GM23338 (cell line): ENCODE data around the gene TENT5C. TPM values are rescaled to one million over a fixed set of nuclear protein-coding genes. Genes with fewer than 3 reads are reported as not detected.

Source experiments
- ATAC-seq: fragments of 200-7000 bp; cut with Tn5 transposase; 3 replicates; pipeline ENCODE4 v1.9.1; 2020
- DNase-seq: peaks from one replicate; pipeline ENCODE4 v3.0.0-alpha.2; 2015; ENCODE audit warnings: low spot score
- H2AFZ ChIP-seq: fragments of 200-600 bp; sonication (generic); 2 replicates; pipeline ENCODE4 v1.8.0; 2016; ENCODE audit warnings: antibody characterized with exemption, mild to moderate bottlenecking, moderate library complexity
- H3F3A ChIP-seq: fragments of 200-600 bp; sonication (generic); replicated peaks from 2 replicates; pipeline ENCODE4 v1.8.0; 2017; ENCODE audit warnings: antibody characterized with exemption, mixed run types, low read depth
- H3K27ac ChIP-seq: fragments of 200-600 bp; sonication (generic); 2 replicates; pipeline ENCODE4 v1.6.1; 2016; ENCODE audit warnings: low read depth
- H3K27me3 ChIP-seq: fragments of 200-600 bp; sonication (generic); 2 replicates; pipeline ENCODE4 v1.8.0; 2016; ENCODE audit warnings: mild to moderate bottlenecking, mixed run types, moderate library complexity; ENCODE audit not compliant: insufficient read depth
- H3K36me3 ChIP-seq: fragments of 200-600 bp; sonication (generic); 2 replicates; pipeline ENCODE4 v1.8.0; 2016; ENCODE audit warnings: mild to moderate bottlenecking; ENCODE audit not compliant: insufficient read depth
- H3K4me1 ChIP-seq: fragments of 200-600 bp; sonication (generic); 2 replicates; pipeline ENCODE4 v1.8.0; 2016; ENCODE audit warnings: mild to moderate bottlenecking, moderate library complexity; ENCODE audit not compliant: insufficient read depth
- H3K4me2 ChIP-seq: fragments of 200-600 bp; sonication (generic); 2 replicates; pipeline ENCODE4 v1.7.1; 2017; ENCODE audit warnings: mixed run types
- H3K4me3 ChIP-seq: fragments of 200-600 bp; sonication (generic); 2 replicates; pipeline ENCODE4 v1.6.1; 2016; ENCODE audit warnings: mixed run types
- H3K79me2 ChIP-seq: fragments of 200-600 bp; sonication (generic); replicated peaks from 2 replicates; pipeline ENCODE4 v1.8.0; 2017; ENCODE audit warnings: mild to moderate bottlenecking; ENCODE audit not compliant: insufficient read depth
- H3K9me2 ChIP-seq: fragments of 200-600 bp; sonication (generic); 2 replicates; pipeline ENCODE4 v1.8.0; 2017; ENCODE audit not compliant: insufficient read depth
- H4K20me1 ChIP-seq: fragments of 200-600 bp; sonication (generic); replicated peaks from 2 replicates; pipeline ENCODE4 v1.8.0; 2017; ENCODE audit warnings: mild to moderate bottlenecking; ENCODE audit not compliant: insufficient read depth
- H3K27ac Mint-ChIP-seq: 2 replicates; pipeline ENCODE4 v1.8.0; 2020; ENCODE audit warnings: inconsistent platforms, mild to moderate bottlenecking, moderate library complexity, mixed read lengths
- H3K27me3 Mint-ChIP-seq: 3 replicates; pipeline ENCODE4 v1.8.0; 2022; ENCODE audit warnings: low read depth, mild to moderate bottlenecking, moderate library complexity, mixed read lengths, inconsistent platforms; ENCODE audit not compliant: insufficient read depth, poor library complexity
- H3K36me3 Mint-ChIP-seq: 3 replicates; pipeline ENCODE4 v1.8.0; 2021; ENCODE audit warnings: low read depth, mild to moderate bottlenecking, inconsistent platforms, moderate library complexity, mixed read lengths
- H3K4me1 Mint-ChIP-seq: 3 replicates; pipeline ENCODE4 v1.8.0; 2020; ENCODE audit warnings: mild to moderate bottlenecking, inconsistent platforms, mixed read lengths
- H3K4me3 Mint-ChIP-seq: 3 replicates; pipeline ENCODE4 v1.8.0; 2021; ENCODE audit warnings: moderate library complexity, mild to moderate bottlenecking, inconsistent platforms, mixed read lengths
- H3K9me3 Mint-ChIP-seq: 3 replicates; pipeline ENCODE4 v1.8.0; 2020; ENCODE audit warnings: moderate library complexity, mild to moderate bottlenecking, inconsistent platforms, mixed read lengths
- CREB1 ChIP-seq: fragments of 250-450 bp; sonication (Bioruptor Pico); IDR thresholded peaks from 2 replicates; pipeline ENCODE4 v1.5.0; 2020; ENCODE audit warnings: low read depth, mild to moderate bottlenecking, moderate library complexity
- EZH2 ChIP-seq: fragments of 200-600 bp; sonication (generic); IDR thresholded peaks from one replicate; pipeline ENCODE4 v1.8.0; 2017; ENCODE audit warnings: antibody characterized with exemption, mild to moderate bottlenecking, low read depth; ENCODE audit not compliant: unreplicated experiment
- EZH2phosphoT487 ChIP-seq: fragments of 200-600 bp; sonication (generic); IDR thresholded peaks from one replicate; pipeline ENCODE4 v1.8.1; 2018; ENCODE audit warnings: antibody characterized with exemption; ENCODE audit not compliant: unreplicated experiment
- JUNB ChIP-seq: IDR thresholded peaks from one replicate; pipeline ENCODE4 v1.6.1; 2016; ENCODE audit warnings: antibody characterized with exemption; ENCODE audit not compliant: unreplicated experiment
- NANOG ChIP-seq: IDR thresholded peaks from 2 replicates; pipeline ENCODE4 v1.6.1; 2016; ENCODE audit warnings: antibody characterized with exemption, borderline replicate concordance
- POLR2AphosphoS5 ChIP-seq: IDR thresholded peaks from 2 replicates; pipeline ENCODE4 v1.6.1; 2016; ENCODE audit warnings: antibody characterized with exemption, low read depth
- REST ChIP-seq: IDR thresholded peaks from one replicate; pipeline ENCODE4 v1.6.1; 2018; ENCODE audit warnings: antibody characterized with exemption; ENCODE audit not compliant: unreplicated experiment
- STAT1 ChIP-seq: IDR thresholded peaks from one replicate; pipeline ENCODE4 v1.6.1; 2016; ENCODE audit warnings: antibody characterized with exemption; ENCODE audit not compliant: unreplicated experiment
- ZNF114 ChIP-seq: fragments of 250-450 bp; sonication (Bioruptor Pico); IDR thresholded peaks from 2 replicates; pipeline ENCODE4 v1.5.0; 2020; ENCODE audit warnings: mild to moderate bottlenecking, moderate library complexity
- ZNF331 ChIP-seq: fragments of 250-450 bp; sonication (Bioruptor Pico); IDR thresholded peaks from 2 replicates; pipeline ENCODE4 v1.5.0; 2020; ENCODE audit warnings: low read depth, mild to moderate bottlenecking, moderate library complexity
- ZNF462 ChIP-seq: fragments of 250-450 bp; sonication (Bioruptor Pico); IDR thresholded peaks from 2 replicates; pipeline ENCODE4 v1.5.0; 2020; ENCODE audit warnings: mild to moderate bottlenecking, moderate library complexity
- polyA plus RNA-seq: library from polyadenylated mRNA; unstranded; fragments of >200 nt; fragmentation: Nextera tagmentation; extraction: Ambion mirVana; gene quantifications from 2 replicates; pipeline ENCODE4 v1.2.1, GENCODE V29; 2016
- total RNA-seq: library from RNA; depleted of rRNA; stranded (reverse); fragments of >200 nt; shearing (Covaris generic); gene quantifications from 2 replicates; pipeline ENCODE4 v1.2.3, GENCODE V29; 2014
- TF ChIP-seq, protein P1 (sequence below): IDR thresholded peaks from 2 replicates; pipeline ENCODE4 v1.6.1; 2016; ENCODE audit warnings: antibody characterized with exemption
- TF ChIP-seq, protein P2 (sequence below), 2 experiments: fragments of 200-600 bp in 1 of 2; sonication (generic) in 1 of 2; conservative IDR thresholded peaks; 2 replicates each; pipeline versions ENCODE4 v1.5.1 to v1.6.1; 2016 to 2017; ENCODE audit warnings: antibody characterized with exemption in 2 of 2, low read depth in 2 of 2, mild to moderate bottlenecking in 2 of 2, moderate library complexity in 1 of 2

TENT5C gene
- total and polyA plus RNA-seq, 2 experiments from 2014 or later: 0.23 to 0.80 TPM

GRCh38 chr1:117653732-117654492 lies 48.1 kb downstream of the TENT5C start:
- Histone ChIP-seq H3K4me3 (no peak overlapping the region), H3K27me3 (no peaks in the 10 kb centered on the region), H4K20me1 (no peaks in the 10 kb centered on the region), H3F3A (no peaks in the 10 kb centered on the region), H3K4me2 (no peak overlapping the region), H3K36me3 (no peaks in the 10 kb centered on the region), H3K9me2 (0 out of 2 replicates have a peak, but pooled peaks cover 12% of the 10 kb centered on the region), H2AFZ (no peak overlapping the region), H3K27ac (no peak overlapping the region), H3K79me2 (no peaks in the 10 kb centered on the region), H3K4me1 (peaks cover 4% of the 10 kb centered on the region; the same call in 1 of the 2 replicates)
- Mint-ChIP-seq H3K9me3 (peaks cover 3% of the 10 kb centered on the region; the same call in 2 of the 3 replicates), H3K27ac (no peak overlapping the region), H3K4me1 (peaks cover 26% of the 10 kb centered on the region), H3K36me3 (no peaks in the 10 kb centered on the region), H3K27me3 (peaks cover 11% of the 10 kb centered on the region), H3K4me3 (no peak overlapping the region)
- no peak for DNase-seq
- ATAC-seq: no peak
- TF ChIP-seq, protein P1, sequence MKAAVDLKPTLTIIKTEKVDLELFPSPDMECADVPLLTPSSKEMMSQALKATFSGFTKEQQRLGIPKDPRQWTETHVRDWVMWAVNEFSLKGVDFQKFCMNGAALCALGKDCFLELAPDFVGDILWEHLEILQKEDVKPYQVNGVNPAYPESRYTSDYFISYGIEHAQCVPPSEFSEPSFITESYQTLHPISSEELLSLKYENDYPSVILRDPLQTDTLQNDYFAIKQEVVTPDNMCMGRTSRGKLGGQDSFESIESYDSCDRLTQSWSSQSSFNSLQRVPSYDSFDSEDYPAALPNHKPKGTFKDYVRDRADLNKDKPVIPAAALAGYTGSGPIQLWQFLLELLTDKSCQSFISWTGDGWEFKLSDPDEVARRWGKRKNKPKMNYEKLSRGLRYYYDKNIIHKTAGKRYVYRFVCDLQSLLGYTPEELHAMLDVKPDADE: no peak
- TF ChIP-seq JUNB: no peak
- TF ChIP-seq REST: no peak
- no peak for TF ChIP-seq POLR2AphosphoS5
- no peak for TF ChIP-seq CREB1
- no peak for TF ChIP-seq EZH2phosphoT487
- no peak for TF ChIP-seq EZH2
- TF ChIP-seq NANOG: no peak
- no peak for TF ChIP-seq ZNF462 (CRISPR knock-in tag)
- TF ChIP-seq ZNF331: no peak
- TF ChIP-seq STAT1: no peak
- TF ChIP-seq, protein P2, sequence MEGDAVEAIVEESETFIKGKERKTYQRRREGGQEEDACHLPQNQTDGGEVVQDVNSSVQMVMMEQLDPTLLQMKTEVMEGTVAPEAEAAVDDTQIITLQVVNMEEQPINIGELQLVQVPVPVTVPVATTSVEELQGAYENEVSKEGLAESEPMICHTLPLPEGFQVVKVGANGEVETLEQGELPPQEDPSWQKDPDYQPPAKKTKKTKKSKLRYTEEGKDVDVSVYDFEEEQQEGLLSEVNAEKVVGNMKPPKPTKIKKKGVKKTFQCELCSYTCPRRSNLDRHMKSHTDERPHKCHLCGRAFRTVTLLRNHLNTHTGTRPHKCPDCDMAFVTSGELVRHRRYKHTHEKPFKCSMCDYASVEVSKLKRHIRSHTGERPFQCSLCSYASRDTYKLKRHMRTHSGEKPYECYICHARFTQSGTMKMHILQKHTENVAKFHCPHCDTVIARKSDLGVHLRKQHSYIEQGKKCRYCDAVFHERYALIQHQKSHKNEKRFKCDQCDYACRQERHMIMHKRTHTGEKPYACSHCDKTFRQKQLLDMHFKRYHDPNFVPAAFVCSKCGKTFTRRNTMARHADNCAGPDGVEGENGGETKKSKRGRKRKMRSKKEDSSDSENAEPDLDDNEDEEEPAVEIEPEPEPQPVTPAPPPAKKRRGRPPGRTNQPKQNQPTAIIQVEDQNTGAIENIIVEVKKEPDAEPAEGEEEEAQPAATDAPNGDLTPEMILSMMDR (conservative IDR thresholded peaks at IDR 0.05; ENCODE audit: low read depth in 2 of 2): no peak
- TF ChIP-seq ZNF114 (CRISPR knock-in tag): no peak
